Measurements from ENCODE around the gene APOO.

DNA sequence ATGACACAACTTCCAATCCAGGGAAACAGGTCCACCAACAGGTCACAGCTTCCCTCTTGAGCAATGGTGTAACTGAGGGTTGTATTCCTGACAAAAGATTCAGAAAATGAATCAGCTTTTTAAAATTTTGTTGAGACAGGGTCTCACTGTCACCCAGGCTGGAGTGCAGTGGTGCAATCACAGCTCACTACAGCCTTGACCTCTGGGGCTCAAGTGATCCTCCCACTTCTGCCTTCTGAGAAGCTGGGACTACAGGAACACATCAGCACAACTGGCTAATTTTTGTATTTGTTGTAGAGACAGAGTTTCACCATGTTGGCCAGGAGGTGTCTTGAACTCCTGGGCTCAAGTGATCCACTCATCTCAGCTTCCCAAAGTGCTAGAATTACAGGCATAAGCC is 81.1 kb downstream of the APOO start:
- TF ChIP-seq, protein P1, sequence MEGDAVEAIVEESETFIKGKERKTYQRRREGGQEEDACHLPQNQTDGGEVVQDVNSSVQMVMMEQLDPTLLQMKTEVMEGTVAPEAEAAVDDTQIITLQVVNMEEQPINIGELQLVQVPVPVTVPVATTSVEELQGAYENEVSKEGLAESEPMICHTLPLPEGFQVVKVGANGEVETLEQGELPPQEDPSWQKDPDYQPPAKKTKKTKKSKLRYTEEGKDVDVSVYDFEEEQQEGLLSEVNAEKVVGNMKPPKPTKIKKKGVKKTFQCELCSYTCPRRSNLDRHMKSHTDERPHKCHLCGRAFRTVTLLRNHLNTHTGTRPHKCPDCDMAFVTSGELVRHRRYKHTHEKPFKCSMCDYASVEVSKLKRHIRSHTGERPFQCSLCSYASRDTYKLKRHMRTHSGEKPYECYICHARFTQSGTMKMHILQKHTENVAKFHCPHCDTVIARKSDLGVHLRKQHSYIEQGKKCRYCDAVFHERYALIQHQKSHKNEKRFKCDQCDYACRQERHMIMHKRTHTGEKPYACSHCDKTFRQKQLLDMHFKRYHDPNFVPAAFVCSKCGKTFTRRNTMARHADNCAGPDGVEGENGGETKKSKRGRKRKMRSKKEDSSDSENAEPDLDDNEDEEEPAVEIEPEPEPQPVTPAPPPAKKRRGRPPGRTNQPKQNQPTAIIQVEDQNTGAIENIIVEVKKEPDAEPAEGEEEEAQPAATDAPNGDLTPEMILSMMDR (IDR thresholded peaks at IDR 0.05): no peak
- TF ChIP-seq POLR2A (IDR thresholded peaks at IDR 0.05): no peak
